ENCODE data around the gene KDSR. TPM values are rescaled to one million over a fixed set of nuclear protein-coding genes. Genes with fewer than 3 reads are reported as not detected.

KDSR gene, protein sequence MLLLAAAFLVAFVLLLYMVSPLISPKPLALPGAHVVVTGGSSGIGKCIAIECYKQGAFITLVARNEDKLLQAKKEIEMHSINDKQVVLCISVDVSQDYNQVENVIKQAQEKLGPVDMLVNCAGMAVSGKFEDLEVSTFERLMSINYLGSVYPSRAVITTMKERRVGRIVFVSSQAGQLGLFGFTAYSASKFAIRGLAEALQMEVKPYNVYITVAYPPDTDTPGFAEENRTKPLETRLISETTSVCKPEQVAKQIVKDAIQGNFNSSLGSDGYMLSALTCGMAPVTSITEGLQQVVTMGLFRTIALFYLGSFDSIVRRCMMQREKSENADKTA
- 33.0 and 35.3 TPM in 2 replicates for total RNA-seq (2011; cell fraction: chromatin; rRNA removed; ENCODE audit: low replicate concordance)
- 30.9 and 34.0 TPM in 2 replicates for total RNA-seq (2011; cell fraction: nucleolus; rRNA removed)
- 47.4 and 52.4 TPM in 2 replicates for total RNA-seq (2011; cell fraction: nucleoplasm; rRNA removed)
- total RNA-seq (2014; rRNA removed) (11.3 and 12.4 TPM in 2 replicates), total RNA-seq (2014; rRNA removed; fragmentation: Illumina TruSeq; extraction: Trizol) (12.6 and 13.5 TPM in 2 replicates), total RNA-seq (2015; rRNA removed; fragmentation: Illumina TruSeq; extraction: Trizol) (7.3 and 8.3 TPM in 2 replicates), total RNA-seq (2021) (19.8 and 24.7 TPM in 2 replicates), polyA plus RNA-seq (2011; rRNA removed) (10.9 and 17.7 TPM in 2 replicates), polyA plus RNA-seq (2014; fragmentation: Illumina TruSeq; extraction: Trizol) (15.5 and 15.8 TPM in 2 replicates), polyA plus RNA-seq (2014; fragmentation: Nextera tagmentation; extraction: Ambion mirVana) (1 to 10 TPM; 4.0 to 5.3 TPM), polyA plus RNA-seq (2014; rRNA removed) (10.8 TPM in 2 replicates), polyA minus RNA-seq (2011; rRNA and poly(A)+ RNA removed) (17.6 and 22.3 TPM in 2 replicates), Bru-seq, nascent RNA (percentile 70 among the genes with signal in this experiment), BruChase-seq, experiment 1, labeled RNA remaining after a 2-hour chase (percentile 73 among the genes with signal in this experiment), BruChase-seq, experiment 2, labeled RNA remaining after a 6-hour chase (percentile 71 among the genes with signal in this experiment)
- polyA plus RNA-seq (2011; cell fraction: cytosol; rRNA removed) = 7.5 and 11.9 TPM in 2 replicates
- polyA plus RNA-seq (2011; cell fraction: nucleus; rRNA removed) = 12.1 and 14.4 TPM in 2 replicates
- polyA plus RNA-seq (2012) = 12.4 and 17.1 TPM in 2 replicates
- 8.9 and 16.7 TPM in 2 replicates for polyA minus RNA-seq (2011; cell fraction: cytosol; rRNA and poly(A)+ RNA removed)
- polyA minus RNA-seq (2011; cell fraction: nucleus; rRNA and poly(A)+ RNA removed) = 10.0 and 13.8 TPM in 2 replicates
- long read RNA-seq, experiment 1, full-length matches to known transcripts = 40 of 58 reads
- long read RNA-seq, experiment 1, partial matches to known transcripts = 1 of 58 reads
- long read RNA-seq, experiment 1, other reads (novel, unspliced or antisense) = 17 of 58 reads
- long read RNA-seq, experiment 2, full-length matches to known transcripts = 12 of 20 reads
- long read RNA-seq, experiment 2, partial matches to known transcripts = 3 of 20 reads
- long read RNA-seq, experiment 2, other reads (novel, unspliced or antisense) = 5 of 20 reads
- long read RNA-seq, experiment 3, full-length matches to known transcripts = 17 of 19 reads
- long read RNA-seq, experiment 3, partial matches to known transcripts = 0 of 19 reads
- long read RNA-seq, experiment 3, other reads (novel, unspliced or antisense) = 2 of 19 reads

DNA sequence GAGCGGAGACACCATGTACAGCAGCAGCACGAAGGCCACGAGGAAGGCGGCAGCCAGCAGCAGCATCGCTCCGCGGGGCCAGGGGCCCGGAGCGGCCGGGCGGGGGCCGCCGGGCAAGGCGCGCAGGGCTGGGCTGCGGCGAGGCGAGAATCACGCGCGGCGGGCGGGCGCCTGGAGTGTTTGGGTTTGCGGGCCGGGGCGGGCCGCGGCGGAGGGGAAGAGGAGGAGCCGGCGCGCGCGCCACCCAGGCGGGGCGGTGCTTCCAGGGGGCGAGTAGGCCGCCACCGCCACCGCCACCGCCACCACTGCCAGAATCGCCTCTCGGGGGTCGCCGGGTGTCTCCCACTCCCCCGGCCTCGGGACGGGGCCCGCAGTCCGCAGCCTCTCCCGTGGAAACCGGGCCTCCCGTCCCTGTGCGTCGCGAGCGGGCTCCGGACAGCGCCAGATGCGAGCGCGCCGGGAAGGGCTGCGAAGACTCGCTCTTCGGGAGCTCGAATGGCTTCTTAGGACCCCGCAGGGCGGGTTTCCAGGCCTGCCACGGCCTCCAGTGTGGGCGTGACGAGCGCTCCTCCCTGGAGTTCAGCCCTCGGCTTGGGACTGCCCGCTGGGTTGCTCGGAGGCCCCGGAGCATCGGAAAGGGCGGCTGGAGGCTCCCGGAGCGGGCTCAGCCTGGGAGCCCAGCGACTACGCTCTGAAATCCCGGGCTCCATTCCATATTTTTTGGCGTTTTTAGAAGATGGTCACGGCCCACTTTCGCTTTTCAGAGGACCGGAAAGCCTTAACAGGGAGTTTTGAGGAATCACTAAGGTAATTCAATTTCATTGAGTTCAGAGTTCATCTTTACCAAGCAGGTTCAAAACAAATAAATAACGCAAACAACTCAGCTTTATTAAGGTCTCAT is at the start of gene KDSR:
Gene KDSR, minus strand, starts transcription at position 154 of the 901 bp plus-strand sequence. Its CDS starts 88 bp downstream, at position 66.
- peak within 1 kb of the TSS; percentile 74 to 95 for H3K9ac ChIP-seq (ENCODE audit: insufficient read depth in 1 of 2, low read depth in 2 of 2, low read length in 2 of 2)
- peak; percentile 96 for ATAC-seq
- H3K9me1 ChIP-seq (ENCODE audit: control insufficient read depth, insufficient read depth, low read length) = no peaks in the 10 kb centered on the region
- in situ Hi-C loops (cut with MboI) (no loop called here), intact Hi-C loops (cut with micrococcal nuclease) (loop anchor here (5.0 kb wide), 1 partner anchor 55 kb away; the partner anchor contains the start of gene VPS4B)
- POLR2A ChIA-PET = interaction anchor here (0.6 to 1.5 kb wide), 5 partner anchors 10 to 386 kb away, joined by 3 to 5 read pairs (median 4); no protein-coding TSS in a partner anchor
- 2% methylated on average over 22 of the region's 90 CpGs for WGBS (ENCODE audit: insufficient coverage, low coverage, missing lambda C conversion rate)
- no peaks in the 10 kb centered on the region for H3K27me3 ChIP-seq (ENCODE audit: control insufficient read depth in 2 of 2, insufficient read depth in 2 of 2, low read length in 2 of 2)
- H2AFZ ChIP-seq (ENCODE audit: low read depth, low read length) = peak within 1 kb of the TSS; percentile 95
- CTCF ChIA-PET (ENCODE audit: low intra/inter-chr PET ratio) = no interaction called here
- DNase-seq (ENCODE audit: extremely low read depth in 1 of 4, low spot score in 3 of 4) = peak; percentile 77 to 92 (median 84)
- H3K9me3 ChIP-seq (replicated peaks; ENCODE audit: control insufficient read depth, insufficient read depth, low read depth, low read length) = no peaks in the 10 kb centered on the region
- peak within 1 kb of the TSS; percentile 87 for H3K27ac ChIP-seq (ENCODE audit: extremely low read depth, low read depth, low read length)
- H3K79me2 ChIP-seq (ENCODE audit: control insufficient read depth, insufficient read depth, low read length) = peaks cover 18% of the 10 kb centered on the region
- FAIRE-seq = peak; percentile 88
- peaks cover 6 to 12% of the 10 kb centered on the region in 2 experiments; a peak in 3 of 5 replicates for H3K4me1 ChIP-seq (replicated peaks in 1 of 2; ENCODE audit: control insufficient read depth in 2 of 2, insufficient read depth in 2 of 2, low read length in 2 of 2)
- no TSS peak for BruUV-seq (replicated peaks)
- H4K20me1 ChIP-seq (replicated peaks; ENCODE audit: control insufficient read depth, insufficient read depth, low read length) = no peaks in the 10 kb centered on the region
- H3K4me2 ChIP-seq (ENCODE audit: insufficient read depth, low read length) = peak within 1 kb of the TSS; percentile 90
- peak within 1 kb of the TSS; percentile 79 for H3K4me3 ChIP-seq
- peaks cover 4% of the 10 kb centered on the region; the same call in 1 of the 3 replicates for H3K36me3 ChIP-seq (ENCODE audit: control insufficient read depth, insufficient read depth, low read length)
- TF ChIP-seq ZNF79 (CRISPR knock-in tag; IDR thresholded peaks at IDR 0.05; ENCODE audit: low read depth) (no peak), KAT8 (IDR thresholded peaks at IDR 0.05; ENCODE audit: low read depth) (no peak), OTX1 (CRISPR knock-in tag; IDR thresholded peaks at IDR 0.05) (no peak), CAMTA2 (CRISPR knock-in tag; conservative IDR thresholded peaks at IDR 0.05) (no peak), MTA3 (IDR thresholded peaks at IDR 0.05; ENCODE audit: borderline replicate concordance) (peak; percentile 68; the same call in 1 of the 2 replicates), SOX6 (IDR thresholded peaks at IDR 0.05) (peak; percentile 41), TAF9B (IDR thresholded peaks at IDR 0.05; ENCODE audit: partially characterized antibody) (peak; percentile 35), FOXK1 (CRISPR knock-in tag; IDR thresholded peaks at IDR 0.05; ENCODE audit: borderline replicate concordance) (no peak), ZNF23 (CRISPR knock-in tag; IDR thresholded peaks at IDR 0.05) (no peak), STAT5B (CRISPR knock-in tag; IDR thresholded peaks at IDR 0.05) (no peak)
- TF ChIP-seq, protein P1, sequence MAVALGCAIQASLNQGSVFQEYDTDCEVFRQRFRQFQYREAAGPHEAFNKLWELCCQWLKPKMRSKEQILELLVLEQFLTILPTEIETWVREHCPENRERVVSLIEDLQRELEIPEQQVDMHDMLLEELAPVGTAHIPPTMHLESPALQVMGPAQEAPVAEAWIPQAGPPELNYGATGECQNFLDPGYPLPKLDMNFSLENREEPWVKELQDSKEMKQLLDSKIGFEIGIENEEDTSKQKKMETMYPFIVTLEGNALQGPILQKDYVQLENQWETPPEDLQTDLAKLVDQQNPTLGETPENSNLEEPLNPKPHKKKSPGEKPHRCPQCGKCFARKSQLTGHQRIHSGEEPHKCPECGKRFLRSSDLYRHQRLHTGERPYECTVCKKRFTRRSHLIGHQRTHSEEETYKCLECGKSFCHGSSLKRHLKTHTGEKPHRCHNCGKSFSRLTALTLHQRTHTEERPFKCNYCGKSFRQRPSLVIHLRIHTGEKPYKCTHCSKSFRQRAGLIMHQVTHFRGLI (CRISPR knock-in tag; IDR thresholded peaks at IDR 0.05) = no peak
- TF ChIP-seq, protein P2, sequence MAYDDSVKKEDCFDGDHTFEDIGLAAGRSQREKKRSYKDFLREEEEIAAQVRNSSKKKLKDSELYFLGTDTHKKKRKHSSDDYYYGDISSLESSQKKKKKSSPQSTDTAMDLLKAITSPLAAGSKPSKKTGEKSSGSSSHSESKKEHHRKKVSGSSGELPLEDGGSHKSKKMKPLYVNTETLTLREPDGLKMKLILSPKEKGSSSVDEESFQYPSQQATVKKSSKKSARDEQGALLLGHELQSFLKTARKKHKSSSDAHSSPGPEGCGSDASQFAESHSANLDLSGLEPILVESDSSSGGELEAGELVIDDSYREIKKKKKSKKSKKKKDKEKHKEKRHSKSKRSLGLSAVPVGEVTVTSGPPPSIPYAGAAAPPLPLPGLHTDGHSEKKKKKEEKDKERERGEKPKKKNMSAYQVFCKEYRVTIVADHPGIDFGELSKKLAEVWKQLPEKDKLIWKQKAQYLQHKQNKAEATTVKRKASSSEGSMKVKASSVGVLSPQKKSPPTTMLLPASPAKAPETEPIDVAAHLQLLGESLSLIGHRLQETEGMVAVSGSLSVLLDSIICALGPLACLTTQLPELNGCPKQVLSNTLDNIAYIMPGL (CRISPR knock-in tag; IDR thresholded peaks at IDR 0.05) = peak; percentile 30; the same call in 1 of the 2 replicates
